ENCODE data around the gene QDPR.

The QDPR gene

GRCh38 chr4:17526695-17527477 is 15.0 kb upstream of the QDPR start:
- DNase-seq, result no peak

GRCh38 chr4:17523662-17524061 is 11.8 kb upstream of the QDPR start:
- DNase-seq, result no peak

GRCh38 chr4:17521595-17521994 is 9.7 kb upstream of the QDPR start:
- no peak for DNase-seq

DNA sequence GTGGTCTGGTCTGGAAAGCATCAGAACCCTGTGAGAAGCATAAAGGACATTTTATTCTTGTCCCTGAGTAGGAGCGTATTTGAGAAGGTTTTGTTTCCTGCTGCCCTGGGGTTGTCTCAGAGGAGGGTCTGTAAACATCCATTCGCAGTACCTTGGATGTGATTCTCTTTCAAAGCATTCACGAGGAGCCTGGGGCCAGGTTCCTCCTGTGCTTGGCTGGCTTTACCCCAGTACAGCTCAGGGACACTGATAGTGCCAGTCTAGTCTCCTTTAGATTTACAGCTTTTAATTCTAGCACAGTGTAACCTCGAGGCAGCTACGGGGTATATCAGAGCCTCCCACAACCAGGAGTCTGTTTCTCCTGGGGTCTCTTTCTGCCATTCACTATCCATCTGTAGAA is 5.8 kb upstream of the QDPR start:
- no peak for DNase-seq

DNA sequence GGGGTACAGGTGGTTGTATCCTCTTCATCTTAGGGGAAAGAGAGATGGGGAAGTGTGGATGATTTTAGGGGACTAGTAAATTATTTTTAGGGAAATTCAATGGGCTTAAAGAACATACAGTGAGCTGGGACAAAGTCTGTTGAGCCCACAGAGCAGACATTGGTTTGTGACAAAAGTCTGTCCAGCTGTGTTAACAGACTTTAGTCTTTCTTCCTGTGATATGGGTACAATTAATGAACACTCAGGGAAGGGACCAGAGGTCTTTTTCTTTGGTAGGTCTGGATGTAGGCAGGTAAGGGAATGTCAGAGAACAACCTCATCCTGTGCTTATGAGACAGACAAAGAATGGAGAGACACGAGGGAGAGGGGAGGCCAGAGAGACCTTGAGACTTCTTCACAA is 5.1 kb upstream of the QDPR start:
- DNase-seq, result no peak

GRCh38 chr4:17515445-17516407 is 3.8 kb upstream of the QDPR start:
- no peak for DNase-seq

- DNase-seq, result no peak
Observed at GRCh38 chr4:17514865-17515264, 3.0 kb upstream of the QDPR start, which contains the start of gene CLRN2. TSS of gene CLRN2 (plus strand) at chr4:17515165. CDS start at chr4:17515267, 102 bp downstream.

DNA sequence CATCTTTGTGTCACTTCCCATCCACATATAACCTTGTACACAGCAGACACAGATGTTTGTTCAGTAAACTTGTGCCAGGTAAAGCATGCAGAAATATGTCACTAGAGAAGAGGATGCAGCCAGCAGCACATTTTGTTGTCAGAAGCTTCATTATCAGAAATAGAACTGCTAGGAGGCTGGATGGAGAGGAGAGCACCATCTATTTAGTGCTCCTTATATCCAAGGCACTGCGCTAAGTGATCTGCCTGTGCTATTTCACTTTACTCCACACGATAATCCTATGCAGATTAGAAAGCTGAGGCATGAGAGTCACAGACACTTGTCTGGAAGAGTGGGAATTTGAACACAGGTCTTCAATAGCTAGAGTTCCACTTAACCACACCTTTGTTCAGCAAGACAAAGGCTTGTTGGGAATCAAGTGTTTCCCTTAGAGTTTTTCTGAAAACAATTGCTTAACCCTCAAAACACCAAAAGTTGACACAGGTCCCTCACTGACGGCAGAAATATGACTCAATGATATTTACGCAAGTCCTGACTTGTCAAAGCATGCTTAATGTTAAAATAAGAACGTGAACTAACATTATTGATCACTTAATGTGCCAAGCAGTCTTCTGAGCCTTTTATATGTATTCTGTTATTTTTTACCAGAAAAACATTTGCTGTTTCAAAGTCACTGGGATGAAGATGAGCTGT is 1.2 kb upstream of the QDPR start:
- DNase-seq, result no peak

GRCh38 chr4:17511509-17511949 is 361 bp downstream of the QDPR start:
- no peak for DNase-seq

GRCh38 chr4:17511051-17511450 is 839 bp downstream of the QDPR start:
- no peak for DNase-seq

DNA sequence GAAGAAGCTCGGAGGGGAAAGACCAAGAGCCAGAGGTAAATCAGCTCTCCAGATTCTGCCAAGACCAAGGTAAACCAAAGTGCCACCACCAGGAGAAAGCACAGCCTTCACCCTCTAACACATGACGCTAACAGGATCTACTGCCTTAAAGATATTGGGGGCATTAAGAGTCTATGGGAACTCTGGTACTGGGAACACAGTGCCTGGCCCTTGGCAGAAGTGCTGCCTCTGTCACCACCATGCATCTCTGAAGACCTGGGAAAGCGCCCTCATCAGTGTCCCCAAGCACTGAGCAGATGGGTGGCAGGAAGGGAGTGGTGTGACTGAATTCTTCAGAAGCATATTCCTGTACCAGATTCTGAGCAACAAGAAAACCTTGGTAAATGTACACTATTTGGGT is 1.3 kb downstream of the QDPR start:
- no peak for DNase-seq

- DNase-seq, result no peak
Observed at GRCh38 chr4:17504081-17504480, 7.8 kb downstream of the QDPR start.

DNA sequence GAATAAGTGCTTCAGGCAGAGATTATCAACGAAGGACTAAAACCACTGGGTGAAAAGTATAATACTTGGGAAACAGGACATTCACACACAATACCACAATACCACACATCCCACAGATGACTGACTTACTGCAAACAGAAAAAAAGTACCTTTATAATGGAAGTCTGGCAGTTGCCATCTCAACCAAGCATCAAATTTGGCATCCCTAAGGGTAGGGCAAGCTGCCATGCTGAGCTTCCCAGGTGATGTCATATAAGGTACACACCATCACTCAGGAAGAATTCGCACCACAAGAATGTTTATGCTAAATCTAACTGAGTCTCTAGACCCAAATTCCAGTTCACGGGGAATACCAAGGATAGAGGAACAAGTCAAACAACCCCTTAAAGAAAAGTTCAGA is 9.1 kb downstream of the QDPR start:
- DNase-seq, result no peak

- no peak for DNase-seq
Observed at GRCh38 chr4:17500574-17500973, 11.3 kb downstream of the QDPR start.

- no peak for DNase-seq
Observed at GRCh38 chr4:17497890-17498523, 13.9 kb downstream of the QDPR start.

DNA sequence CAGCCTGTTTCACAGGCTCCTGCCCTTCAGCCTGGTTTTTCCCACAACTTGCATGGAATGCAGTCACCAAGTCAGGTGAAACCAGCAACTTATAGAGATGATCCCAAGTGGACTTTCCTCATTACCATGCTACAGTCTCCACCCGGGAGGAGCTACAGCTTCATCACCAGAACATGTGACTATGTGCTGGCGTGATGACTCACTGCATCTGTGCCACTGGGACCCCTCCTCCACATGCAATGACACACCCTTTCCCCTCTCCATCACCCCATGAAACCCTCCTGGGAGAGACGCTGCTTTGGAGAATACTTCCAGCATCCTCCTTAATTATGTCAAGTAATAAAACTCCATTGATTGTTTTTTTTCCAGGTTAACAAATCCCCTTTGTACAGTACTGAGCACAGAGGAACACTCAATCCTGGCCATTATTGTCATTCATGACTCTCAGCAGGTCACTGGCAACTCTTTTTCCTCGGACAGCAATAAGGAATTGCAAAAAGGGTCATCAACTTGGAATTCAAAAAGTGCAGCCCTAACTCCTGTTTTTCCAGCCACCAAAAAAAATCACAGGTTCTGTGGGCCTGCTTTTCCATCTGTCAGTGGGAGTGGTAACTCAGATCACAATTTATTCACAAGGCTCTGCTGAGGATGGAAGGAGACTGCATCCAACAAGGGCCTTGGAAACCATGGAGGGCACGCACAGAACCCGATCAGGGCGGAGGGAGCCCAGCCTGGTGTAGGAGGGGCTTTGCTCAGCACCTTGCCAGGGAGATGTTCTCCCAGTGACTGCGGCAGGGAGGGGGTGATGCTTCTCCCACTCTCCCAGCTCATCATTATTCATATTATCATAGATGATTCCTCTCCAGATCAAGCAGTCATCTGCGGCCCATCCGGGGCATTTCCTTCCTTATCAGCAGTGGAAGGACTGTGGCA is 17.4 kb downstream of the QDPR start:
- DNase-seq, result no peak

DNA sequence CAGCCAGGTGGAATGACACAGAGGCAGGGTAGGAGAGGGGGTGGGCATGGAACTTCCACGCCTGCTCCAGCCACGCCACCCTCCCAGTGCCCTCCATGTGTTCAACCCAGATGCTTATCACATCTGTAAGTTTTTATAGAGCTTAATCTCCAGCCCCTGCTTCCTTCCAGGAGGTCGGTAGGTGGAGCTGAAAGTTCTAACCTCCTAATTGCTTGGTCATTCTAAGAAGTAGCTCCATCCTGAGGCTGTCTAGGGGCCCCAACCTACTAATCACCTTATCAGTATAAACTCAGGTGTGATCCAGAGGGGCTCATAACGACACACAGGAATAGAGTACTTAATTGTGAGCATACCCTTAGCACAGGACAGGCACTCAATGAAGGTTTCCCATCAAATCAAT is 18.3 kb downstream of the QDPR start:
- no peak for DNase-seq

DNA sequence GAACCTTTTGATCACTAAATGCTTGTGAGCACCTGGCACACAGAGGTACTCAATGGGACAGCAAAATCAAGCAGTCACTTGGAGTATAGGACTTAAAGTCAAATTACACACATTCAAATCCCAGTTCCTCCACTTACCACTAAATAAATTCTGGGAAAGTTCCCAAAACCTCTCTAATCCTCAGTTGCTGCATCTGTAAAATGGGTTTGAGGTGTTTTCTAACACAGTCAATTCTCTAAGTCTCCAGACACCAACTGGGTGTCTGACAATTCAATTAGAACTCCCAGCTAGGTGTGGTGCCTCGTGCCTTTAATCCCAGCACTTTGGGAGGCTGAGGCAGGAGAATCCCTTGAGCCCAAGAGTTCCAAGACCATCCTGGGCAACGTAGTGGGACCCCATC is 19.0 kb downstream of the QDPR start:
- DNase-seq, result no peak

DNA sequence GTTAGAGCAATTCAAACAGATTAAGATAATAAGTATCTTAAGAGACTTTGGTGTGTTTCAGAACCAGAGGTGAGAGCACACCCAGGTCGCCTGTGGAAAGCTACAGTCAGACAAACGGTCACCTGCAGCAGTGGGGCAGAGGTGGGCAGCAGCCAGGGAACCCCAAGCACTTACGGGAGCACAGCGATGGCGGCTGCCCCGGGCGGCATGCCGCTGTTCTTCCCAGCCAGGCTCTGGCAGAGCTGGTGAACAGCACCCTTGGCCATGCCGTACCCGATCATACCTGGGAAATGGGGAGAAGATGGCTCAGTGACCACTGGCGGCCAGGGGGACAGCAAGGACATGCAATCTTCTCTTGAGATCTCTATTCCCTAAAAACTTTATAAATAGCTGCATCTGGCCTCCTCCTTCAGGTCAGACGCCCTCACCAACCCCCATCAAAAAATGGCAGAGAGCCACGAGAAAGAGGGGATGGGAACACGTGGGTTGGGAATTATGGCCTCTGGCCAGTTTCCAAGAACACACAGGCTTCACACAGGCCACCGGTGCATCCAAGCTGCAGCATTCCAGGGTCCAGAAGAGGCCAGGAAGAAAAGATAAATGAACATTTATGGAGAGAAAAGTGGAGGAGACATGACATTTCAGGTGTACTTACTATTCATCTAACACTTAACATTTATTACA is 19.7 kb downstream of the QDPR start:
- DNase-seq, result no peak

GRCh38 chr4:17491196-17491595 is 20.7 kb downstream of the QDPR start:
- DNase-seq, result no peak

DNA sequence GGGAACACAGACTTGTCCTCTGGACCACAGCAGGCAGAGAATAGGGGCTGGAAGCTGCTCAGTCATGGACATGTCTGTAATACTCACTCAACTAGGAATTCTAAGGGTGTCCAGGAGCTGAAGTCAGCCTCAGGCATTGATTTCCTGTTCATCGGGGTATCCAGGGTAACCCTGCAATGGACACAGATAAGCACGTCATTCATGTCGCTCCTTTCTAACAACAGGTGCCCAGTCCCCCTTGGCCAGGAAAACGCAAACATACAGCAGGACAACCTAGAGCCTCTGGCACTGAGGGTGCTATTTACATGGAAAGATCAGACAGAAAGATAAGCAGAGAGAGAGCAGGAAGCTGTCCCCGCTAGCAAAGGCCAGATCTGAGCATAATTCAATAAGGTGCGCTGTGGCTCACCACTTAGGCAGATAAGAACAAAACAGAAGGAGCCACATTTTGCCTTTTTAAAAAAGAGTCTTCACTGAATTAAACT is 21.3 kb downstream of the QDPR start:
- no peak for DNase-seq
